ENCODE measurements around the gene C9.

GRCh38 chr5:39352951-39353350 lies 11.3 kb downstream of the C9 start:
- TF ChIP-seq CTCF (IDR thresholded peaks at IDR 0.05) (no peak), POLR2AphosphoS5 (IDR thresholded peaks at IDR 0.05) (no peak), POLR2A (IDR thresholded peaks at IDR 0.05) (no peak)
